ENCODE results near the gene PHF21A. TPM values are rescaled to one million over a fixed set of nuclear protein-coding genes. Genes with fewer than 3 reads are reported as not detected.
A peak's percentile ranks its signal among the peaks of the same experiment; 100 is the strongest.

Gene PHF21A
- total and polyA plus RNA-seq, 4 donors = 3.6 to 8.5 (median 6.2) TPM

- no peaks in the 10 kb centered on the region for H3K27me3 ChIP-seq (ENCODE audit: control insufficient read depth in 4 of 4, insufficient read depth in 4 of 4, low read length in 3 of 4)
- no peak for TF ChIP-seq GABPA (IDR thresholded peaks at IDR 0.05 in 1 of 2, conservative IDR thresholded peaks at IDR 0.05 in 1 of 2)
- TF ChIP-seq ZBTB33 (IDR thresholded peaks at IDR 0.05) = no peak
- TF ChIP-seq HNF4A (conservative IDR thresholded peaks at IDR 0.05) = peak; percentile 70 to 71
- no peak for TF ChIP-seq EGR1 (IDR thresholded peaks at IDR 0.05; ENCODE audit: low read depth in 2 of 2)
- TF ChIP-seq HNF4G (IDR thresholded peaks at IDR 0.05) = no peak
- TF ChIP-seq FOXA2 (IDR thresholded peaks at IDR 0.05) = no peak
- TF ChIP-seq NR2F2 (IDR thresholded peaks at IDR 0.05) = no peak
- TF ChIP-seq RAD21 (IDR thresholded peaks at IDR 0.05) = peak in 1 of 2 donors; percentile 15
- TF ChIP-seq CTCF (IDR thresholded peaks at IDR 0.05; ENCODE audit: low read depth, low read length, missing input control) = no peak
- TF ChIP-seq TAF1 (conservative IDR thresholded peaks at IDR 0.05) = no peak
- TF ChIP-seq, protein P1, sequence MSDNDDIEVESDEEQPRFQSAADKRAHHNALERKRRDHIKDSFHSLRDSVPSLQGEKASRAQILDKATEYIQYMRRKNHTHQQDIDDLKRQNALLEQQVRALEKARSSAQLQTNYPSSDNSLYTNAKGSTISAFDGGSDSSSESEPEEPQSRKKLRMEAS (IDR thresholded peaks at IDR 0.05) = no peak
- TF ChIP-seq FOXA1 (IDR thresholded peaks at IDR 0.05) = no peak
- TF ChIP-seq SP1 (IDR thresholded peaks at IDR 0.05) = peak; percentile 57
- TF ChIP-seq JUND (IDR thresholded peaks at IDR 0.05) = no peak
- TF ChIP-seq, protein P2, sequence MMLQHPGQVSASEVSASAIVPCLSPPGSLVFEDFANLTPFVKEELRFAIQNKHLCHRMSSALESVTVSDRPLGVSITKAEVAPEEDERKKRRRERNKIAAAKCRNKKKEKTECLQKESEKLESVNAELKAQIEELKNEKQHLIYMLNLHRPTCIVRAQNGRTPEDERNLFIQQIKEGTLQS (IDR thresholded peaks at IDR 0.05) = no peak
- TF ChIP-seq, protein P3, sequence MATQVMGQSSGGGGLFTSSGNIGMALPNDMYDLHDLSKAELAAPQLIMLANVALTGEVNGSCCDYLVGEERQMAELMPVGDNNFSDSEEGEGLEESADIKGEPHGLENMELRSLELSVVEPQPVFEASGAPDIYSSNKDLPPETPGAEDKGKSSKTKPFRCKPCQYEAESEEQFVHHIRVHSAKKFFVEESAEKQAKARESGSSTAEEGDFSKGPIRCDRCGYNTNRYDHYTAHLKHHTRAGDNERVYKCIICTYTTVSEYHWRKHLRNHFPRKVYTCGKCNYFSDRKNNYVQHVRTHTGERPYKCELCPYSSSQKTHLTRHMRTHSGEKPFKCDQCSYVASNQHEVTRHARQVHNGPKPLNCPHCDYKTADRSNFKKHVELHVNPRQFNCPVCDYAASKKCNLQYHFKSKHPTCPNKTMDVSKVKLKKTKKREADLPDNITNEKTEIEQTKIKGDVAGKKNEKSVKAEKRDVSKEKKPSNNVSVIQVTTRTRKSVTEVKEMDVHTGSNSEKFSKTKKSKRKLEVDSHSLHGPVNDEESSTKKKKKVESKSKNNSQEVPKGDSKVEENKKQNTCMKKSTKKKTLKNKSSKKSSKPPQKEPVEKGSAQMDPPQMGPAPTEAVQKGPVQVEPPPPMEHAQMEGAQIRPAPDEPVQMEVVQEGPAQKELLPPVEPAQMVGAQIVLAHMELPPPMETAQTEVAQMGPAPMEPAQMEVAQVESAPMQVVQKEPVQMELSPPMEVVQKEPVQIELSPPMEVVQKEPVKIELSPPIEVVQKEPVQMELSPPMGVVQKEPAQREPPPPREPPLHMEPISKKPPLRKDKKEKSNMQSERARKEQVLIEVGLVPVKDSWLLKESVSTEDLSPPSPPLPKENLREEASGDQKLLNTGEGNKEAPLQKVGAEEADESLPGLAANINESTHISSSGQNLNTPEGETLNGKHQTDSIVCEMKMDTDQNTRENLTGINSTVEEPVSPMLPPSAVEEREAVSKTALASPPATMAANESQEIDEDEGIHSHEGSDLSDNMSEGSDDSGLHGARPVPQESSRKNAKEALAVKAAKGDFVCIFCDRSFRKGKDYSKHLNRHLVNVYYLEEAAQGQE (IDR thresholded peaks at IDR 0.05) = peak; percentile 57
- peak; percentile 29 for TF ChIP-seq YY1 (IDR thresholded peaks at IDR 0.05)
- TF ChIP-seq RXRA (IDR thresholded peaks at IDR 0.05) = peak; percentile 44 to 58
- no peaks in the 10 kb centered on the region for H3K9me3 ChIP-seq (ENCODE audit: control insufficient read depth in 4 of 4, low read length in 3 of 4)
- no peak for DNase-seq (ENCODE audit: low spot score)
- H3K4me3 ChIP-seq (ENCODE audit: low read depth in 1 of 3, low read length in 3 of 3) = no peak overlapping the region
- no peak overlapping the region for H3K27ac ChIP-seq (ENCODE audit: low read depth in 1 of 2, low read length in 2 of 2)
- no peak overlapping the region for H3K9ac ChIP-seq (ENCODE audit: low read depth in 1 of 2, low read length in 2 of 2)
- 81% methylated on average over 12 of the region's 12 CpGs for WGBS
- peaks cover 10 to 23% (median 20%) of the 10 kb centered on the region in 4 donors for H3K4me1 ChIP-seq (ENCODE audit: control insufficient read depth in 4 of 4, insufficient read depth in 4 of 4, low read length in 3 of 4)
- peaks cover 2 to 15% (median 6%) of the 10 kb centered on the region in 4 donors for H3K36me3 ChIP-seq (ENCODE audit: control insufficient read depth in 4 of 4, insufficient read depth in 3 of 4, low read depth in 1 of 4, low read length in 3 of 4)
Measured at GRCh38 chr11:45934580-45935318, 186.5 kb downstream of the PHF21A start.
